SIG-M5 treated with dmso at 0.1 percent for 504 hours (cell line): ENCODE results near the gene KIAA1549.
"Not testable (repeated sequence)": the region's sequence is repeated elsewhere in the genome, so short reads cannot be mapped to it uniquely, and the experiment has no call there.

Experiments used
- DNase-seq: peaks from one replicate; lab custom pipeline; 2025; ENCODE audit not compliant: unreplicated experiment; lab: John Stamatoyannopoulos, UW

Gene KIAA1549

DNA sequence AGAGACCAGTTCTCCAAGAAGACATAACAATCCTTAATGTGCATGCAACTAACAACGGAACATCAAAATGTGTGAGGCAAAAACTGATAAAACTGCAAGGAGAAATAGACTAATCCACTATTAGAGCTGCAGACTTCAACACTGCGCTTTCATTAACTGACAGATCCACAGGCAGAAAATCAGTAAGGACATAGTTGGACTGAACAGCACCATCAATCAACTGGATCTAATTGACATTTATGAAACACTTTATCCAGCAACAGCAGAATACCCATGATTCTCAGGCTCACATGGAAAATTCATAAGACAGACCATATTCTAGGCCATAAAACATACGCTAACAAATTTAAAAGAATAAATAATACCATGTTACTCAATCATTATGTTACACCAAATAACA is 161.6 kb downstream of the KIAA1549 start:
- no peak for DNase-seq

DNA sequence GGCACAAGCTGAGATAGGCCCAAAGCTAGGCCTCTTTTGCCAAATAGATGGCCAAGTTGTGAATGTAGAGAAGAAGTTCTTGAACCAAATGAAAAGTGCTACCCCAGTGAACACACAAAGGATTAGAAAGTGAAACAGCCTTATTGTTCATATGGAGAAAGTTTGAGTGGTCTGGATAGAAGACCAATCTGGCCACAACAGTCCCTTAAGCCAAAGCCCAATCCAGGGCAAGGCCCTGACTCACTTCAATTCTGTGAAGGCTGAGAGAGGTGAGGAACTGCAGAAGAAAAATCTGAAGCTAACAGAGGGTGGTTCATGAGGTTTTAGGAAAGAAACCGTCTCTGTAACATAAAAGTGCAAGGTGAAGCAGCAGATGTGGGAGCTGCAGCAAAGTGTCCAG is 164.5 kb downstream of the KIAA1549 start:
- DNase-seq = no peak

GRCh38 chr7:138814816-138815332 is 166.3 kb downstream of the KIAA1549 start:
- no peak for DNase-seq

GRCh38 chr7:138813945-138814344 is 167.2 kb downstream of the KIAA1549 start:
- no peak for DNase-seq

GRCh38 chr7:138811327-138811726 is 169.9 kb downstream of the KIAA1549 start:
- not testable (repeated sequence) for DNase-seq

GRCh38 chr7:138809346-138809745 is 171.8 kb downstream of the KIAA1549 start:
- DNase-seq = no peak

DNA sequence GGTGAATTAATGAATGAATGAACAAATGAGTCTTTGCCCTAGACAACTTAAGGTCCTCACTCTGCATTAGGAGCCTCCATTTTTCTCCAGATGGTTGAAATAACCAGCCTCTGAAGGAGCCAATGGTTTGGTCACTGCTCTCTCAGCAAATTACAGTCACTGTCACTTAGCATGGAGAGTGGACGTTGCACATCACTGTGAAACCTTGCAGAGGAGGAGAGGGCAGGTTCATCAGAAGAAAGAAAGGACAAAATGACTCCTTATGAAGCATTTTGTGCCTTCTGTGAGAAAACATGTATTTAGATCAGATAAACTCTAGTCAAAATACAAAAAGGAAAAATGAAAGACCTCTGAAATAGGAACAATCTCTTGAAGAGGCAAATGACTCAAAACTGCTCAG is 176.6 kb downstream of the KIAA1549 start:
- no peak for DNase-seq

- no peak for DNase-seq
Observed at GRCh38 chr7:138802706-138803105, 178.5 kb downstream of the KIAA1549 start.

GRCh38 chr7:138801256-138801655 is 179.9 kb downstream of the KIAA1549 start:
- no peak for DNase-seq

DNA sequence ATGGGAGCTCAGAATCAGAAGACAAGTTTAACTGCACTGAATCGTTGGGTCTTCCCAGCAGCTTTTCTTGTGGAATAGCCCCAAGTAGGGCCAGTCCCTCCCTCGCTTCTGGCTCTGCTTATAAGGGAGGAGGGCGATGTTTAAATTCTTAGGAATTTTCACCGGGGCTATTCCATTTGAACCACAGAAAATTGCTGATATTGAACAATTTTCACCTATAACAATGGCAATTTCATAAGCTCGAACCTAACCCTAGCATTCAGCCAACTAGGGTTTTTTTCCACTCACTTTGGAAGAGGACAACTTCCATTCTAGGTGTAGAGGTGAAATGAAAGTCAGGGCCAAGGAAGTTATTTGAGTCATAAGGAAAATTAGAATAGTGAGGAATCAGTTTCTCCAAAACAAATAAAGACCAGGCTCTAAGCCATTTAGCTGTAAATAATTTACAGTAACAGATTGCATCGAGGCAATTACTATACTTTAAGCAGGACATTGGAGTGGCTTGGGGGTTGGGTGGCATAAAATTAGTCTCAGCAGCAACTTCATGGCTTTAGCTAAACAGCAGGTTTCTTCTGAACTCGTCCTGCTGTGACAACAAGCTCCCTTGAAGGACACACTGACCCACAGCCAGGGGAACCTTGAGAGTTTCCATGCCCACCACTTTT is 181.7 kb downstream of the KIAA1549 start:
- DNase-seq = no peak

- DNase-seq = no peak
Observed at GRCh38 chr7:138798836-138799235, 182.4 kb downstream of the KIAA1549 start.

DNA sequence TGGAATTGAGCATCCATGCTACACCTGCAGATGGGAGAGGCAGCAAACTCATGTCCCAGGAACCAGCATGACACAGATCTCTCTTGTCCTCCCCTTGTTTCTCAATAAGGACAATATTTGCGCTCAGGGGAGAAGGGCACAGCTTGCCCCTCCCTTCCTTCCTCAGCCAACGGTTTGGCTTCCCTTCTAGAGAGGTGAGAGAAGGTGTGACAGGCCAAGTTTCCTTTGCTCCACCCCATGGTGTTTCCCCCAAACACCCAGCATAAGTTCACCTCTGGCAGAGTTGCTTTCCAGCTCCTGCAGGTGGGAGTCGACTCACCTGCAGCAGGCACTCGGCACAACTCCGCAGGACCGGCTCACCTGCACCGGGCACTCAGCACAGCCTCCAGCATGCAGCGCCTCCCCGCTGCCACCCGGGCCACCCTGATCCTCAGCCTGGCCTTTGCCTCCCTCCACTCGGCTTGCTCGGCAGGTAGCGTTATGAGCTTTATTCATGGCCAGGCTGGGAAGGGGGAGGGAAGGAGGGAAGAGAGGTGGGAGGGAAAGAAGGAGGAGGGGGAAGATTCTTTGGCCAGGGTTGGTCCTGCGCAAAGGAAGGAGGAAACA is 183.4 kb downstream of the KIAA1549 start, which contains the start of the genes ATP6V0A4 and TMEM213:
ATP6V0A4 (minus strand) TSS at position 482 of the 606 bp plus-strand sequence. CDS start 26,949 bp downstream, outside the sequence.
TMEM213 (plus strand) TSS at position 280 of the 606 bp plus-strand sequence; CDS start at position 391, 111 bp downstream.
- DNase-seq = no peak

GRCh38 chr7:138797046-138797445 is 184.1 kb downstream of the KIAA1549 start:
- not testable (repeated sequence) for DNase-seq

GRCh38 chr7:138796038-138796615 is 185.1 kb downstream of the KIAA1549 start:
- no peak for DNase-seq

- DNase-seq = no peak
Observed at GRCh38 chr7:138785587-138786437, 195.4 kb downstream of the KIAA1549 start.

DNA sequence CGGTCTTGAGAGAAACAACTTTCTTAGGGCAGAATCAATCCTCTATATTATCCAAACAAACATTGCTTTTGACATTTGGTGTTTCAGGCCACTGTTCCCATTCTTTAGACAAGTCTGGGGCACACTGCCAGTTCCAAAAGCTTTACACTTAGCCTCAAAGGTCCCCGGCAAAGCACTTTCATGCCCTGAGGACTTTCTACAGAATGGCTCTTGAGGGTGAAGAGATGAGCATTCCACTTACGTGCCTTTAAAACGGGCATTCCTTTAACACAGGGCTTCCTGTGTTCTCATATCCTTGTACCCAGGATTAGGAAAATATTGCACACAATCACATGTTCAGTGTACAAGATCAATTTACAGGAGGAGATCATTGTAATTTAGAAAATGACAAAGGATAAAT is 196.5 kb downstream of the KIAA1549 start:
- no peak for DNase-seq
